Central memory CD4-positive, alpha-beta T cell (primary cell): Measurements from ENCODE around the gene OR10G8.

Experiments used
- DNase-seq: peaks from one replicate; pipeline ENCODE4 v3.0.0; 2022

OR10G8 gene

DNA sequence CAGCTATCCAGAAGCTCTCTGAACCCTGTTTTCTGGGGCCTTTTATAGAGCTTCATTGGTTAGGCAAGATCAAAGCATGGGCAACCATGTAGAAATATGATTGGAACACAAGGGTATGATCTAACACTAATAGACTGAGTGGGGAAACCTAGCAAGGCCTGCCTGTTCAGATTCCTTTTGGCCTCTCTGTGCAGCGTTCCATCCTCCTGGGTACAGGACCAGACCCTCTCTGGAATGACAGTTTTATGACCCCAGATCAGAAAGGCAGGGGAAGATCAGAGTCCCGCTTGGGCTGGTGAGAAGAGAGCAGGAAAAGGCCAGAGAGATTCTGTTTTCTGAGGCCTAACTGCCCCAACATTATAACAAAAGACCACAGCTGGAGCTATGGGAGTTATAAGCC lies 52.0 kb downstream of the OR10G8 start:
- DNase-seq, result no peak

- no peak for DNase-seq
Observed at GRCh38 chr11:124079631-124080326, 53.2 kb downstream of the OR10G8 start.
